Loucy (cell line): Measurements from ENCODE around the gene MFSD6.

ENCODE experiments used
- CTCF ChIP-seq: fragments of 200-600 bp; sonication (generic); conservative IDR thresholded peaks from 2 replicates; pipeline ENCODE4 v1.5.1; 2014; ENCODE audit warnings: mild to moderate bottlenecking, antibody characterized with exemption, low read length
- EZH2phosphoT487 ChIP-seq: fragments of 200-600 bp; IDR thresholded peaks from 2 replicates; pipeline ENCODE4 v1.6.1; 2018; ENCODE audit warnings: antibody characterized with exemption, mild to moderate bottlenecking, moderate library complexity, borderline replicate concordance

GRCh38 chr2:190477661-190478454, 69.7 kb downstream of the MFSD6 start:
- TF ChIP-seq CTCF, result no peak
- TF ChIP-seq EZH2phosphoT487, result no peak
